RWPE2 (cell line): ENCODE measurements around the gene OVOL2.
"Not testable (repeated sequence)": the region's sequence is repeated elsewhere in the genome, so short reads cannot be mapped to it uniquely, and the experiment has no call there.

ENCODE experiments used
- ATAC-seq: fragments of 200-7000 bp; cut with Tn5 transposase; 3 replicates; pipeline ENCODE4 v1.9.1; 2021; ENCODE audit warnings: low read depth
- DNase-seq: peaks from one replicate; pipeline ENCODE4 v3.0.0-alpha.2; 2020; ENCODE audit warnings: low spot score
- H3K27ac ChIP-seq: fragments of 450-650 bp; 2 replicates; pipeline ENCODE4 v1.5.1; 2017; ENCODE audit warnings: mild to moderate bottlenecking; ENCODE audit not compliant: poor library complexity, severe bottlenecking
- H3K27me3 ChIP-seq: fragments of 250-450 bp; sonication (Bioruptor Pico); 2 replicates; pipeline ENCODE4 v1.5.1; 2021; ENCODE audit warnings: mild to moderate bottlenecking, moderate library complexity; ENCODE audit not compliant: insufficient read depth, poor library complexity, severe bottlenecking
- H3K36me3 ChIP-seq: fragments of 250-450 bp; sonication (Bioruptor Pico); 2 replicates; pipeline ENCODE4 v1.5.1; 2020; ENCODE audit warnings: low read depth, mild to moderate bottlenecking, moderate library complexity
- H3K4me1 ChIP-seq: fragments of 250-450 bp; sonication (Bioruptor Pico); 2 replicates; pipeline ENCODE4 v1.5.1; 2021; ENCODE audit warnings: mild to moderate bottlenecking, moderate library complexity; ENCODE audit not compliant: insufficient read depth, poor library complexity, severe bottlenecking
- H3K4me3 ChIP-seq: fragments of 250-450 bp; sonication (Bioruptor Pico); 2 replicates; pipeline ENCODE4 v1.5.1; 2021; ENCODE audit warnings: mild to moderate bottlenecking, moderate library complexity; ENCODE audit not compliant: severe bottlenecking
- H3K9me3 ChIP-seq: fragments of 250-450 bp; sonication (Bioruptor Pico); 2 replicates; pipeline ENCODE4 v1.5.1; 2021; ENCODE audit warnings: mild to moderate bottlenecking, moderate library complexity; ENCODE audit not compliant: severe bottlenecking
- TF ChIP-seq, protein P1 (sequence below): fragments of 450-650 bp; IDR thresholded peaks from one replicate; pipeline ENCODE4 v1.5.1; 2017; ENCODE audit warnings: mild to moderate bottlenecking, moderate library complexity; ENCODE audit not compliant: poor library complexity, severe bottlenecking

Gene OVOL2

DNA sequence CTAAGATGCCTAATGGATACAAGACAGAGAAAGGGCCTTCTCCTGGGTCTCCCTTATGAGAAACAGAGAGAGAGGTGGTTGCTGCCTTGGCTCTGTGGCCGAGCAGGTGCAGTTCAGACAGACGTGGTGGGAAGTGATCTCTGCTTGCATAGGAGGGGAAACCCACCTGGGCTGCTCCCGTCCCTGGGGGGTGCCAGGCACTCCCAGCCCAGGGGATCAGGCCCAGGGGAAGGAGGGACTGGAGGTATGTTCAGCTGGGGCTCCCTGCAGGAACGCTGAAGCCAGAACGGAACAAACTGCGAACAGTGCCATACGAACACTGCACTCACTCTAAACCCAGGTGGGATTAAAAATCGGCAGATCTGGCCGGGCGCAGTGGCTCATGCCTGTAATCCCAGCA is 35.7 kb upstream of the OVOL2 start:
- TF ChIP-seq, protein P1, sequence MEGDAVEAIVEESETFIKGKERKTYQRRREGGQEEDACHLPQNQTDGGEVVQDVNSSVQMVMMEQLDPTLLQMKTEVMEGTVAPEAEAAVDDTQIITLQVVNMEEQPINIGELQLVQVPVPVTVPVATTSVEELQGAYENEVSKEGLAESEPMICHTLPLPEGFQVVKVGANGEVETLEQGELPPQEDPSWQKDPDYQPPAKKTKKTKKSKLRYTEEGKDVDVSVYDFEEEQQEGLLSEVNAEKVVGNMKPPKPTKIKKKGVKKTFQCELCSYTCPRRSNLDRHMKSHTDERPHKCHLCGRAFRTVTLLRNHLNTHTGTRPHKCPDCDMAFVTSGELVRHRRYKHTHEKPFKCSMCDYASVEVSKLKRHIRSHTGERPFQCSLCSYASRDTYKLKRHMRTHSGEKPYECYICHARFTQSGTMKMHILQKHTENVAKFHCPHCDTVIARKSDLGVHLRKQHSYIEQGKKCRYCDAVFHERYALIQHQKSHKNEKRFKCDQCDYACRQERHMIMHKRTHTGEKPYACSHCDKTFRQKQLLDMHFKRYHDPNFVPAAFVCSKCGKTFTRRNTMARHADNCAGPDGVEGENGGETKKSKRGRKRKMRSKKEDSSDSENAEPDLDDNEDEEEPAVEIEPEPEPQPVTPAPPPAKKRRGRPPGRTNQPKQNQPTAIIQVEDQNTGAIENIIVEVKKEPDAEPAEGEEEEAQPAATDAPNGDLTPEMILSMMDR = no peak
- DNase-seq = no peak
- H3K36me3 ChIP-seq = no peaks in the 10 kb centered on the region
- ATAC-seq = no peak
- no peak overlapping the region for H3K27ac ChIP-seq
- no peaks in the 10 kb centered on the region for H3K27me3 ChIP-seq
- no peaks in the 10 kb centered on the region for H3K9me3 ChIP-seq
- no peaks in the 10 kb centered on the region for H3K4me1 ChIP-seq
- H3K4me3 ChIP-seq = no peak overlapping the region

DNA sequence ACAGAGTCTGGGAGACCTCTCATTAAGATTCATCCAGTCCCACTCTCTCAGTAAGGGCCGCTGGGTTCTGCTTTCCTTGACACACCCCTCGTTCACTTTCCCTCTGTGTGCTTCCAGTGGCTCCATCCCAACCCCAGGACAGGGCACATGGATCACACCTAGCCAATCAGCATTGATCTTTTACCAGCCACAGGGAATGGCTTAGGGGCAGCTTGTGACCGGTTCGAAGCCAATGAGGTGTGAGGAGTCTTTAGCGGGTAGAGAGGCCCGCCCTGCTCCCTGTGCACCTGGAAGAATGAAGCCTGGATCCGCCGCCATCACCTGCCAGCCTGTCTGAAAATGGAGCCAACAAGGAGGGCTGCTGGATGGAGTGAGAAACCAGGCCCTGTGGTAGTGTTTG is 35.2 kb upstream of the OVOL2 start:
- H3K9me3 ChIP-seq = no peaks in the 10 kb centered on the region
- TF ChIP-seq, protein P1 = no peak
- H3K27ac ChIP-seq = no peak overlapping the region
- no peaks in the 10 kb centered on the region for H3K4me1 ChIP-seq
- ATAC-seq (no peak), DNase-seq (no peak)
- H3K27me3 ChIP-seq = no peaks in the 10 kb centered on the region
- no peak overlapping the region for H3K4me3 ChIP-seq
- no peaks in the 10 kb centered on the region for H3K36me3 ChIP-seq

DNA sequence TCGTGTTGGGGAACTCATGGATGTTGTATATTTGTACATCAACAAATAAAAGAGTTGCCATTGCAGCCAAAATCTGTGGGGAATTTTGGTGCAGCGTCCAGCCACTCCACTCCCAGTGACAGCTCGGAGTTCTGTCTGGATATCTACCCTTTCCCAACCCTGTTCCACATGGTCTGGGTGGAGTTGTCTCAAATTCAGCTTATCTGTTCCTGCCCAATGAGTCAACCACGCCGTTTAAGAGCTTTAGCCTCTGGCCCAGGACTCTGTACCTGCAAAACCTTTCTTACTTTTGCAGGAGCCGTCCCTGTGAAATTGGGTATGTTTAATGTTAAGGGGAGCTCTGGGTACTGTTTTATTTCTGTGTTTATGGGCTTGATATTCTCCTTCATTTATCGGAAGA is 33.9 kb upstream of the OVOL2 start:
- H3K4me1 ChIP-seq = no peaks in the 10 kb centered on the region
- ATAC-seq (peak; percentile 57), DNase-seq (no peak)
- H3K27me3 ChIP-seq = no peaks in the 10 kb centered on the region
- H3K36me3 ChIP-seq = no peaks in the 10 kb centered on the region
- H3K9me3 ChIP-seq = no peaks in the 10 kb centered on the region
- TF ChIP-seq, protein P1 = no peak
- H3K27ac ChIP-seq = no peak overlapping the region
- no peak overlapping the region for H3K4me3 ChIP-seq

DNA sequence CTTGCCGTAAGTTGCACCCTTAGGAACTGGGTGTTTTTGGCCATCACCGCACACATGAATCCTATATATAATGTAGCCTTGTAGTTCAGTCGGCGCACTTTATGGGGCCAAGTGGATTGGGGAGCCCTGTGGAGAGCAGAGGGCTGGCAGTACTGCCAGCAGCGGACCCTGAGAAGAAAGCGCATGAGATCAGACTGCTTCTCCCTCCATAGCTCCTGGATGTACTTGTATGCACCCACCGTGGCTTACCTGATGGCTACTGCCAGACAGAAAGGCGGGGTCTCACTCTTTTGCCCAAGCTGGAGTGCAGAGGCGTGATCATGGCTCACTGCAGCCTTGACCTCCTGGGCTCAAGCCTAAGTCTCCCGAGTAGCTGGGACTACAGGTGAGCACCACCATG is 32.8 kb upstream of the OVOL2 start:
- no peaks in the 10 kb centered on the region for H3K9me3 ChIP-seq
- TF ChIP-seq, protein P1 = no peak
- H3K4me1 ChIP-seq = no peaks in the 10 kb centered on the region
- no peak overlapping the region for H3K4me3 ChIP-seq
- no peaks in the 10 kb centered on the region for H3K36me3 ChIP-seq
- no peak for DNase-seq
- no peaks in the 10 kb centered on the region for H3K27me3 ChIP-seq
- no peak for ATAC-seq
- no peak overlapping the region for H3K27ac ChIP-seq

DNA sequence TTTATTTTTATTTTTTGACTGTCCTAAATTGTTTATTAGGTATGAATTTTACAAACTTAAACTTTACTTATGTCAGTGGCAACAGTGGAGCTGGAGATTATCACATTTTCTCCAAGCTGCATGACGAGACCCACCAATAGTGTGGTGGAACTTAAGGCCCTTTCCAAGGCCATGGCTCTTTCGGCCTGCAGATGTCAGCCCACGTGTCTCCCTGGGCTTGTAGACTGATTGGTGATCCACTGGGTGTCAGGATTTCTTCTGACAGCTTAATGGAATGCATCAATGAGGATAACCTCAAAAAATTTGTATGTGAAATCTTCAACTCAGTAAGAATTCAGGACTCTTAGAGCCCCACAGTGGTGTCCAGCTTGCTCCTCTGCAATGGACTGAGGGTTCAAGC is 32.3 kb upstream of the OVOL2 start:
- H3K27me3 ChIP-seq = no peaks in the 10 kb centered on the region
- no peaks in the 10 kb centered on the region for H3K9me3 ChIP-seq
- no peaks in the 10 kb centered on the region for H3K36me3 ChIP-seq
- no peak overlapping the region for H3K27ac ChIP-seq
- no peak overlapping the region for H3K4me3 ChIP-seq
- H3K4me1 ChIP-seq = no peaks in the 10 kb centered on the region
- TF ChIP-seq, protein P1 = no peak
- no peak for ATAC-seq
- no peak for DNase-seq

DNA sequence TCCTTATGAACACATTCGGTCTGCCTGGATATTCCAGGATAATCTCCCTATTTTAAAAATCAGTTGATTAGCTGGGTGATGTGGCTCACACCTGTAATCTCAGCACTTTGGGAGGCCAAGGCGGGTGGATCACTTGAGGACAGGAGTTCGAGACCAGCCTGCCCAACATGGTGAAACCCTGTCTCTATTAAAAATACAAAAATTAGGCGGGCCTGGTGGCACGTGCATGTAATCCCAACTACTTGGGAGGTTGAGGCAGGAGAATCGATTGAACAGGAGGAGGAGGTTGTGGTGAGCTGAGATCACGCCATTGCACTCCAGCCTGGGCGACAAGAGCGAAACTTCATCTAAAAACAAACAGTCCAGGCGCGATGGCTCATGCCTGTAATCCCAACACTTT is 31.1 kb upstream of the OVOL2 start:
- not testable (repeated sequence) for H3K27me3 ChIP-seq, DNase-seq, H3K4me1 ChIP-seq, H3K4me3 ChIP-seq, H3K9me3 ChIP-seq, H3K36me3 ChIP-seq, H3K27ac ChIP-seq, ATAC-seq

DNA sequence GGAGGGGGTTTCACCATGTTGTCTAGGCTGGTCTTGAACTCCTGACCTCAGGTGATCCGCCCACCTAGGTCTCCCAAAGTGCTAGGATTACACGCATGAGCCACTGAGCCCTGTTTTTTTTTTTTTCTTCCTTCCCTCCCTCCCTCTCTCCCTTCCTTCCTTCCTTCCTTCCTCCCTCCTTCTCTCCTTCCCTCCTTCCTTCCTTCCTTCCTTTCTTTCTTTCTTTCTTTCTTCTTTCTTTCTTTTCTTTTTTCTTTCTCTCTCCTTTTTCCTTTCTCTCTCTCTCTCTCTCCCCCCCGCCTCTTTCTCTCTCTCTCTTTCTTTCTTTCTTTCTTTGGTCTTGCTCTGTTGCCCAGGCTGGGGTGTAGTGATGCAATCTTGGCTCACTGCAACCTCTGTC is 30.6 kb upstream of the OVOL2 start:
- not testable (repeated sequence) for ATAC-seq, H3K4me1 ChIP-seq, H3K4me3 ChIP-seq, H3K27ac ChIP-seq, DNase-seq, H3K27me3 ChIP-seq, H3K36me3 ChIP-seq, H3K9me3 ChIP-seq
